Fibroblast of skin of right biceps (primary cell): ENCODE measurements around the gene PTPN1.
"Not testable (repeated sequence)": the region's sequence is repeated elsewhere in the genome, so short reads cannot be mapped to it uniquely, and the experiment has no call there.

Experiments used
- DNase-seq: peaks from one replicate; pipeline ENCODE4 v3.0.0-alpha.2; 2013

Gene PTPN1

DNA sequence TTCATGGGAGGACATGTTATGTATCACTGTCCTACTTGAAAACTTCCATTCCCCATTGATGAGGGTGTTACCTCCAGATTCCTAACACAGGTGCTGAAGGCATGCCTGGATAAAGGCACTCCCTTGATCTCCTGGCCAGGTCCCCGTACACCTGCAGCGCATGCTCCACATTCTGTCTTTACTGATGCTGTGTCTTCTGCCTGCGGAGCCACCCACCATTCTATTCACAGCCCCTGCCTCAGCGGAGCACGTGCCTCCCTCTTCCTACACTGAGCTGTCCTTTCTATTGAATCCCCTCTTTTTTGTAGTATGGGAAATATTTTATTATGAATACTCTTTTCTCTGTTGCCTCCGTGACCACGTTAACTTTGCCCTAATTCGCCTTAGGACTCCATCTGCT, 25.0 kb downstream of the PTPN1 start:
- DNase-seq = no peak

DNA sequence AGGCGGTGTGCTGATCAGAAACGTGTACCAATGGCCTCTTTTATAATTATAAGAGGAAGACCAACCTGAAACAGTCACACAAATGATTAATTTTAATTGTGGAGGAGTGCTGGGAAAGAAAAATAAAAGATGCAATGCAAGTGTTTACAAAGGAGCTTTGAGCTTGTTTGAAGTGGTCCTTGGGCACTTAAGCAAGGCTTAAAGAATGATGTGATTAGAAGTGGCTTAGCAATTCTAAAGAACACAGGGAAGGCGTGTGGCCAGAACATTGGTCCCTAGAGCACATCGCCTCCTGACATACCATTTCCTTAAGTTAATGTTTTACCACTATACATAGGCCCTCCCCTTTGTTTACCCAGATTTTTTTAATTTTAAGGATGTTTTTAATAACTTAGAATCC, 26.1 kb downstream of the PTPN1 start:
- DNase-seq = no peak

- DNase-seq = no peak
These were observed 27.5 kb downstream of the PTPN1 start for GRCh38 chr20:50537546-50538201.

GRCh38 chr20:50538276-50538675, 28.1 kb downstream of the PTPN1 start:
- DNase-seq = no peak

- not testable (repeated sequence) for DNase-seq
These were observed 29.6 kb downstream of the PTPN1 start for GRCh38 chr20:50539798-50540197.

GRCh38 chr20:50540620-50541605, 30.7 kb downstream of the PTPN1 start:
- DNase-seq = peak; percentile 86

DNA sequence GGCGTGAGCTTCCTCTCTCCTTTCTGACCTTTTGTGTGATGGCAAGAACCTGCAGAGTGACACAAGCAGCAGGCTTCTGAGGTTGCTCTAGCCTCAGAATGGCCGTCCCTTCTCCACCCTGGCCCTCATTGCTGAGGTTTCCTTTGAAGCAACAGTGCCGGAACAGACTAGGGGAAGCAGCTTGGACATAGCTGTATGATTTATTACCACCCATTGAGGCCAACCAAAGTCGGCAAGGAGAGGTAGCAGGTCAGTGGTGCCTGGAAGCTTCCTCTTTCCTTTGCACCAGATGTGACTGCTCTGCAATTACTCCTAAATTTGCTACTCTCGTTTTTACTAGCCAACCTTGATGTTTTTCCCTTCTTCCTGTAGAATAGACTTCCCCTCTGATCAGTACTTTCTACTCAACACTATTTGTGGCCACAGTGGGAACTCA, 31.4 kb downstream of the PTPN1 start:
- DNase-seq = no peak

DNA sequence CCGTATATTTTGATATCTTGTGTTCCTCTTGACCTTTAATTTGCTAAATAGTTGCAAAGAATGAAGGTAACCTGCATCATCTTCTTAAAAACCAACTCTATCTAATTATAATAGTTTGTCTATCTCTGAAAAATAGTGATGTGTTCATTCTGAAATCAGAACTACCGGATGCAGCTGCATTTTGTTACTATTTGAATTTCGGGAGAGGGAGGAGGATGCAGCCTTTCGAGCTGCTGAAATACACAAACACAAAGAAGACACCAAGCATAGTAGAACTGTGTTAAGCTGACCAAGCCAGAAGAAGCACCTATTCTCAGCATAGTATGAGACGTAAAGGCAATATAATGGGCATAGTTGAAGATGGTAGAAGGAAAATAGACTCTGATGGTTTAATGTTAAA, 33.1 kb downstream of the PTPN1 start:
- no peak for DNase-seq

- DNase-seq = no peak
These were observed 34.9 kb downstream of the PTPN1 start for GRCh38 chr20:50545126-50545525.

DNA sequence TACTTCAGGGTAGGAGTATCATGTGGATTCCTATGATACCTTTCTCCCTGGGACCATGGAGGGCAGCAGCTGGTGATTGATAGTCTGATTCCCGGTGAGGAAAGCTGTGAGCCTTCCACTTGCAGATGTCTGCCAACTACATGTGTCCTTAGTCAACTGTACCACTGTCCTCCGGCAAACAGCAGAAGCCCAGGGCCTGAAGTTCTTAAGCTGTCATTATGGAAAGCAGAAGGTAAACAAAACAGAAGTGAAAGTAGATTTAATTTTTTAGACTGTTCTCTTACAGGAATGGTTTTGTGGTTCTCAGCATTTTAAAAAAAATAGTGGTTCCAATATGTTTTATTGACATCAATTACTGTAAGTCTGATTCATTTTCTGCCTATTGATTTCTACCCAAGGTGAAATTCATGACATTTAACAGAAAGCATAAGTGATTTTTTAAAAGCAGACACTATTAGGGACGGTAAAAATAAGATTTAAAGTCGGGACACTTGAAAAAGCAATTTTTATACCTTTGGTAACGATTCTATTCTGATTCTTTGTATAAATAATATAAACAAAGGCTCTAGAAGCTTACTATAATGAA, 36.6 kb downstream of the PTPN1 start:
- DNase-seq = no peak

DNA sequence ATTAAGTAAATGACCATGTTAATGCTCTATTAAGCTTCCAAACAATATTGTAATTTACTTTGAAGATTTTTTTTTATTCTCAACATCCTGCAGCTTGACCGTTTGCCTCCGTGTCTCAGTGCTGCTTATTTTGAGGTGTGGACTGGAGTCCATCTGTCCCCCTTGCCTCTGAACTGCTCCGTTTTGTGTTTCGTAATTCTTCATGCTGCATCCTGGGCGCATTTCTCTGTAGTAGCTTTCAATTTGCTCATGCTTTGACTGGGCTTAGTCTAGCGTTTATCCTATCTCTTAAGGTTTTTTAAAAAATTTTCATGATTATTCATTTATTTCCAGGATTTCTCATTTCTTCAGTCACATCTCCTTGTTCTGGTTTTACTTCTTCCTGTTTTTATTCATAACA, 37.8 kb downstream of the PTPN1 start:
- DNase-seq = no peak

DNA sequence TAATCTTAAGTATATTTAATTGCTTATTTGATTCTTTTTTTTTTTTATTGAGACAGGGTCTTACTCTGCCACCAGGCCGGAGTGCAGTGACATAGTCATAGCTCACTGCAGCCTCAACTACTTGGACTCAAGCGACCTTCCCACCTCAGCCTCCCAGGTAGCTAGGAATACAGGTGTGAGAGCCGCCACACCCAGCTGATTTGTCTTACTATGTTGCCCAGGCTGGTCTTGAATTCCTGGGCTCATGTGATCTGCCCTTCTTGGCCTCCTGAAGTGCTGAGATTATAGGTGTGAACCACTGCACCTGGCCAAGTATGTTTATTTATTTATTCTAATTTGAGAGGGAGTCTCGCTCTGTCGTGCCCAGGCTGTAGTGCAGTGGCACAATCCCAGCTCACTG, 38.2 kb downstream of the PTPN1 start:
- DNase-seq = no peak

GRCh38 chr20:50550531-50550930, 40.3 kb downstream of the PTPN1 start:
- no peak for DNase-seq

- no peak for DNase-seq
These were observed 41.1 kb downstream of the PTPN1 start for GRCh38 chr20:50551288-50551687.

DNA sequence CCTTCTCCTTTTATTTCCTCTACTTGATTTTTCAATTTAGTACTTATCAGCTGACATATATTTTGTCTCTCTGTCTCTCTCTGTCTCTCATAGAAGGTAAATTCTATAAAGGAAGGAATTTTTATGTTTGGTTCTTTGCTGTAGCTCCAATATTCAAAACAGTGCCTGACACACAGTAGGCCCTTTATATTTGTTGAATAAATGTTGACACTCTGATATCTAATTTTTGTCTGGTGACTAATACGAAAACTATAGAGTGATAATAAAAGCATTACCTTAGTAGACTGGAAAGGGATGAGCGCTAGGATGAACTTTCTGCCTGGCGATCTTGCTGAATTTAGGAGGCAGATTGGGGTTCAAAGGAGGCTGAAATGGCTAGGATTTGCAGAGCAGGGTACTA, 42.8 kb downstream of the PTPN1 start:
- DNase-seq = no peak

- no peak for DNase-seq
These were observed 44.8 kb downstream of the PTPN1 start for GRCh38 chr20:50554694-50555579.

DNA sequence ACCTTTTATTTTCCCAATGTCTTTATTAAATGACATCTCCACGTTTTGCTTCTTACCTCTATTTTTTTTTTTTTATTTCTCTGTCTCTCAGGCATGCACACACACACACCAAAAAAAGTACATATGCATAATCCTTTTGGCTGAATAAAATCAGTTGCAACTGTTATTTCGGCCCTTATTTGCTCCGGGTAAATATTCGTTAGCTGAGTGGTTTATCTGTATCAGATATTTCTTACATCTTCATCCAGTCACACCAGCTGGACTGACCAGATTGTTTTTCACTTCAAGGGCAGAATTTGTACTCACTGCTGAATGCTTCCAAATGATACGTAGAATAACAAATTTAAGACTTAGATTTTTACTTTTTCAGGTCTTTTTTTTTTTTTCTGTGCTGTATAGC, 45.5 kb downstream of the PTPN1 start:
- no peak for DNase-seq

- DNase-seq = no peak
These were observed 47.5 kb downstream of the PTPN1 start for GRCh38 chr20:50557549-50558134.

GRCh38 chr20:50558483-50558925, 48.3 kb downstream of the PTPN1 start:
- peak; percentile 86 for DNase-seq

GRCh38 chr20:50559149-50559548, 49.0 kb downstream of the PTPN1 start:
- DNase-seq = no peak

- no peak for DNase-seq
These were observed 49.9 kb downstream of the PTPN1 start for GRCh38 chr20:50559856-50560638.
